HEK293 (cell line): Measurements from ENCODE around the gene ACIN1.

Experiments used
- CTCF ChIP-seq: fragments of 450-650 bp; formaldehyde crosslinking; IDR thresholded peaks from 2 replicates; pipeline ENCODE4 v1.5.1; 2016; ENCODE audit warnings: missing biosample characterization, missing genetic modification characterization
- KLF10 ChIP-seq: fragments of 450-650 bp; IDR thresholded peaks from 2 replicates; pipeline ENCODE4 v1.5.1; 2018; ENCODE audit warnings: missing biosample characterization, mild to moderate bottlenecking, missing genetic modification characterization
- OSR2 ChIP-seq: fragments of 450-650 bp; formaldehyde crosslinking; IDR thresholded peaks from 2 replicates; pipeline ENCODE4 v1.5.1; 2016; ENCODE audit warnings: missing biosample characterization, missing genetic modification characterization
- TCF7L2 ChIP-seq: IDR thresholded peaks from 2 replicates; pipeline ENCODE4 v1.6.1; 2011; ENCODE audit warnings: low read depth, mild to moderate bottlenecking, inconsistent platforms, low read length, moderate library complexity, borderline replicate concordance
- ZBTB1 ChIP-seq: fragments of 450-650 bp; formaldehyde crosslinking; IDR thresholded peaks from 2 replicates; pipeline ENCODE4 v1.5.1; 2016; ENCODE audit warnings: missing biosample characterization, missing genetic modification characterization
- ZBTB20 ChIP-seq: fragments of 450-650 bp; formaldehyde crosslinking; IDR thresholded peaks from 2 replicates; pipeline ENCODE4 v1.5.1; 2016; ENCODE audit warnings: missing biosample characterization, missing genetic modification characterization
- ZNF155 ChIP-seq: fragments of 450-650 bp; formaldehyde crosslinking; IDR thresholded peaks from 2 replicates; pipeline ENCODE4 v1.5.1; 2016; ENCODE audit warnings: missing biosample characterization, missing genetic modification characterization
- ZNF16 ChIP-seq: fragments of 450-650 bp; formaldehyde crosslinking; IDR thresholded peaks from 2 replicates; pipeline ENCODE4 v1.5.1; 2016; ENCODE audit warnings: low read depth, missing biosample characterization, missing genetic modification characterization
- ZNF169 ChIP-seq: fragments of 450-650 bp; formaldehyde crosslinking; IDR thresholded peaks from 2 replicates; pipeline ENCODE4 v1.5.1; 2016; ENCODE audit warnings: missing biosample characterization, missing genetic modification characterization
- ZNF624 ChIP-seq: fragments of 450-650 bp; formaldehyde crosslinking; IDR thresholded peaks from 2 replicates; pipeline ENCODE4 v1.5.1; 2017; ENCODE audit warnings: missing biosample characterization, missing genetic modification characterization
- ZNF704 ChIP-seq: fragments of 450-650 bp; formaldehyde crosslinking; IDR thresholded peaks from 2 replicates; pipeline ENCODE4 v1.5.1; 2016; ENCODE audit warnings: missing biosample characterization, missing genetic modification characterization
- ZNF768 ChIP-seq: fragments of 450-650 bp; formaldehyde crosslinking; IDR thresholded peaks from 2 replicates; pipeline ENCODE4 v1.5.1; 2018; ENCODE audit warnings: missing biosample characterization, mild to moderate bottlenecking, missing genetic modification characterization
- ZNF776 ChIP-seq: fragments of 450-650 bp; formaldehyde crosslinking; IDR thresholded peaks from 2 replicates; pipeline ENCODE4 v1.5.0; 2017; ENCODE audit warnings: missing biosample characterization, missing genetic modification characterization, borderline replicate concordance
- ZNF785 ChIP-seq: fragments of 450-650 bp; formaldehyde crosslinking; IDR thresholded peaks from 2 replicates; pipeline ENCODE4 v1.5.1; 2016; ENCODE audit warnings: missing biosample characterization, missing genetic modification characterization

- TF ChIP-seq ZNF776 (no peak), CTCF (no peak), KLF10 (tag by site-specific recombination) (no peak), ZNF704 (tag by site-specific recombination) (no peak), ZNF169 (tag by site-specific recombination) (no peak), ZNF785 (tag by site-specific recombination) (no peak), ZNF16 (tag by site-specific recombination) (no peak), TCF7L2 (no peak), OSR2 (tag by site-specific recombination) (no peak), ZNF768 (tag by site-specific recombination) (no peak), ZNF155 (tag by site-specific recombination) (no peak), ZBTB1 (tag by site-specific recombination) (no peak), ZNF624 (tag by site-specific recombination) (no peak), ZBTB20 (tag by site-specific recombination) (no peak)
Observed at GRCh38 chr14:23109769-23110168, 14.8 kb upstream of the ACIN1 start.
